Hematopoietic multipotent progenitor cell treated with erythropoietin and hydrocortisone succinate and interleukin-3 and kit ligand, for 6 days (in vitro differentiated cells): ENCODE data around the gene KRTAP4-5.
"Not testable (repeated sequence)": the region's sequence is repeated elsewhere in the genome, so short reads cannot be mapped to it uniquely, and the experiment has no call there.

Source experiments
- DNase-seq: peaks from one replicate; pipeline ENCODE4 v3.0.0-alpha.2; 2015

KRTAP4-5 gene

GRCh38 chr17:41145261-41145660 lies 4.4 kb downstream of the KRTAP4-5 start:
- DNase-seq, result no peak

- DNase-seq, result no peak
Observed at GRCh38 chr17:41144846-41145245, 4.8 kb downstream of the KRTAP4-5 start.

GRCh38 chr17:41141361-41141760 lies 8.3 kb downstream of the KRTAP4-5 start:
- DNase-seq, result no peak

GRCh38 chr17:41140360-41141131 lies 9.1 kb downstream of the KRTAP4-5 start, which contains the start of gene KRTAP4-6:
TSS of gene KRTAP4-6 (minus strand) at chr17:41140544. CDS start at chr17:41140487, 57 bp downstream.
- DNase-seq, result no peak

- DNase-seq, result not testable (repeated sequence)
Observed at GRCh38 chr17:41139865-41140264, 9.8 kb downstream of the KRTAP4-5 start.

GRCh38 chr17:41133880-41134735 lies 15.5 kb downstream of the KRTAP4-5 start:
- DNase-seq, result no peak

- DNase-seq, result no peak
Observed at GRCh38 chr17:41131979-41132378, 17.6 kb downstream of the KRTAP4-5 start.

DNA sequence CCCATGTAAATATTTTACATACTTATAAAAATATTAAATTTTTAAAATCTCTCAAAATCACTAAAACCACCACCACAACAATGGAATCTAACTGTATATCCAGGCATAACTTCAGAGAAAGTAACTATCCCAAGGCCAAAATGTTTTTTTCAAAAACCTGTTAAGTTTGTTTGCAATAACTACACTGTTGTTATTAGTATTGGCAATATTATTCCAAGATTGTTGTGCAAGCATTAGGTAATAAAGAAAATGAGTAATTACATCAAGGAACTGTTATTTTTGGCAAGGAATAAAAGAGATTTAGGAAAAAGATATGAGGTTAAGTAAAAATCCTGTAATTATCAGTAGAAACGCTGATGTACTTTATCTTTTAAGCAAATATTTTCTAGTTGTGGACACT lies 22.3 kb downstream of the KRTAP4-5 start:
- DNase-seq, result no peak

DNA sequence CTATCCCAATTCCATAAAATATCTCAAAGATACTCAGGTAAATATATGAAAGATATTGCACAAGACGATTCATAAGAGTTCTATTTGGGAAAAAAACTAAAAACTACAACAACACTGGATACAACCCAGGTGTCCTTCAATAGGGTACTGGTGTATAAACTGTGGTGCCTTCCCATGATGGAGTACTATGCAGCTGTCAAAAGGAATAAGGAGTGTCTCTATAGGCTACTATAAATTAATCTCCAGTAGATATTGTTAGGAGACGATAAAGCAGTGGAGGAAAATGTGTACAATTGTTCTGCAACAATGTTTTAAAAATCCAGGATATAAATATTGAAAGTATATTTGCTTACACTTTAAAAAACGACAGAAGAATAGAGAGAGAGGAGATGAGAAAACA lies 23.2 kb downstream of the KRTAP4-5 start:
- DNase-seq, result no peak

DNA sequence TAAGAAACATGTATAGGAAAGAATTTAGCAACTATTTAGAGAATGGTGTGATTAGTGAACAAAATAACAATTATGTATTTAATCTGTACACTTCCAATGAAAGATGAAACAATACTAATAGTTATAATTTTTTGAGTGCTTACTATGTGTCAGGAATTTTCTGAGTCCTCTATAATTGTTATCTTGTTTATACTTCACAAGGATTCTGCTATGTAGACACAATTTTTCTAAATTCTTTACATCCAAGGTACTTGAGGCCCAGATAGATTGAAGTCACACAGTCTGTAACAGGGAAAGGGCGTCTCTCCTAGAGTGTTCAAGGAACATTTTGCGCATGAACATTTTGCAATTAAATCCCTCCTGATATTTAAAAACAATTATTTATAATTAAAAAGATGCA lies 24.6 kb downstream of the KRTAP4-5 start:
- no peak for DNase-seq

DNA sequence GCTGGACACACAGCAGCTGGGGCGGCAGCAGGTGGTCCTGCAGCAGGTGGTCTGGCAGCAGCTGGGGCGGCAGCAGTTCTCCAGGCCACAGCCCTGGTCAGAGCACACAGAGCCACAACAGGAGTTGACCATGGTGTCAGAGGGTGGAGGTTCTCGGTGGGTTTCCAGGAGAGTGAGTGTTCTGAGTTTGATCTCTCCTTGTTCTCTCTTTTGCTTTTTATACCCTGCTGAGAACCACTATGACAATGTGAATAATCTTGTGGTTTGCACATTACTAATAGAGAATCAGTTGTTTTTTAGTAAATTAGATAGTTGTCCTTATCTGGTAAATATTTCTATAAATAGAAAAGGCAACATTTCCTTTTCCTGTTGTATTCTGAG lies 25.6 kb downstream of the KRTAP4-5 start, which contains the start of gene KRTAP4-12:
TSS of gene KRTAP4-12 (minus strand) at position 192 of the 381 bp plus-strand sequence. CDS start at position 132, 60 bp downstream.
- DNase-seq, result not testable (repeated sequence)

GRCh38 chr17:41123292-41123990 lies 26.2 kb downstream of the KRTAP4-5 start:
- not testable (repeated sequence) for DNase-seq

DNA sequence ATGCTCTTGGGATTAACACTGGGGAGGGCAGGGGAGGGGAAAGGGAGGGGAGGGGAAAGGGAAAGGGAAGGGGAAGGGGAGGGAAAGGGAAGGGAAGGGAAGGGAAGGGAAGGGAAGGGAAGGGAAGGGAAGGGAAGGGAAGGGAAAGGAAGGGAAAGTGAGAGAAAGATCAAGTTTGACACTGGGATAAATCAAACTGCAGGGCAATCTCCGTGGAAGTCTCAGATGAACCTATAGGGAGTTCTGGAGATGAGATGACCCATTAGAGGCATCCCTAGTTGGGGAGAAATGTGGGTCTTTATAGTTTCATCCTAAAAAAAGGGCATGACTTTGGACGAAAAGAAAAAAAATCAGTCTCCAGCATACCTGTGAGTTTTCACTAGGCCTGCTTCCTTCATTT lies 27.9 kb downstream of the KRTAP4-5 start:
- no peak for DNase-seq

DNA sequence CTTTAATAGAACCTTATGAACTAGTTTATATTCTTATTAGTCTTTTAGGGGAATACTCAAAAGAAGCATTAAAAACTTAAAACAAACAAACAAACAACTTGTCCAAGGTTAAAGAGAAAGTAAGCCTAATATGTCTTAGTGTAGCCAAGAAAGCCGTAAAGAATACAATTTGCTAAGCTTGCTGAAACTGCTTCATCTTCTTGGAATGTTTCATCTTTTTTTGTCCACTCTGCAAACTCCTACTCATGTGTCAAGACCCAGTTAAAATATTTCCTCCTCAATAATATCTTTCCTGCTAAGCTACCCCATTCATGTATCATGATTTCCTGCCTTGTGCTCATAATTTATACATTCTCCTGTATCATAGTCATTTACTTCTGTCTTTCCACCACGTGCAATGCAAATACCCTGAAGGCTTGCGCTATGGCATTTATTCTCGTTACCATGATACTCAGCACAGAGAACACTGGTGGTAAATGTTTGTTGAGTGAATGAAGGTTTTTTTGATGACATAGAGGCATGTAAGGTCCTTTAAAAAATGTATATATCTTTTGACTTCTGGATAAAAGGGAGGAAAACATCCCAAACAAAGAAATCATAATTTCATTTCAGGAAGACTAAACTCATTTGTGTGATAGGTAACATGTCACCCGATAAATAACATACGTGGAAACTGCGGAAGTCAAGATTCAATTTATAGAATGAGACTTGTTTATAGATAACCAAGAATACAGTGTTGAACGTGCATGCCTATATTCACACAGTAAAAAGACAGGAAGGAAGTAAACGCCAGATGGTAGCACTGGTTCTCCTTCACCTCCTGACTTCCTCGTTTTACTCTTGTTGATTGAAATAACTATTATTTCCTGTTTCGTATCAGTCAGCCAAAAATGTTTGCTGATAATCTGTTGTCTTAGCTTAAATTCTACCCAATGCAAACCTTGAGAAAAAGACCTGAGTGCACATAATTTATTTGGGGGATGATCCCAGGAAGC lies 29.6 kb downstream of the KRTAP4-5 start:
- DNase-seq, result peak; percentile 11

DNA sequence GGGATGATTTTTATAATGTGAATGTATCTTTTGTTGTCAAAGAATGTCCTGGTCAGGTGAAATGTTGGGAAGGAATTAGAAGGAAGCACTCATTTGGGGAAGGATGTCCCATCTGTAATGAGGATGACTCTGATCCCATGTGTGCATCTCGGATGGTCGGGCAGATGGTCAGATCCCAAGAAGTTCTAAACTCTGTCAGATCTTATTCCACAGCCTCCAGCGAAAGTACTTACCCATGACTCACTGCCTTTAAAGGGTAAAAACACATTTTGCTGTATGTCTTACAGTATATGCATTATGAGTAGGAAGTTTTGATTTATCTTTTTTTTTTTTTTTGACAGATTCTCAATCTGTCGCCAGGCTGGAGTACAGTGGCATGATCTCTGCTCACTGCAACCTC lies 30.9 kb downstream of the KRTAP4-5 start:
- DNase-seq, result no peak

DNA sequence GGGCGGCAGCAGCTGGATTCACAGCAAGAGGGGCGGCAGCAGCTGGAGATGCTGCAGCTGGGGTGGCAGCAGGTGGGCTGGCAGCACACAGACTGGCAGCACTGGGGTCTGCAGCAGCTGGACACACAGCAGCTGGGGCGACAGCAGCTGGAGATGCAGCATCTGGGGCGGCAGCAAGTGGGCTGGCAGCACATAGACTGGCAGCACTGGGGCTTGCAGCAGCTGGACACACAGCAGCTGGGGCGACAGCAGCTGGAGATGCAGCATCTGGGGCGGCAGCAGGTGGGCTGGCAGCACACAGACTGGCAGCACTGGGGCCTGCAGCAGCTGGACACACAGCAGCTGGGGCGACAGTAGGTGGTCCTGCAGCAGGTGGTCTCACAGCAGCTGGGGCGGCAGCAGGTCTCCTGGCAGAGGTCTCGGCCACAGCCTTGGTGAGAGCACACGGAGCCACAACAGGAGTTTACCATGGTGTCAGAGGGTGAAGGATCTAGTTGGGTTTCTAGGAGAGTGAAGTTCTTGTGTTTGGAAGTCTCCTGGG lies 31.7 kb downstream of the KRTAP4-5 start, which contains the start of gene KRTAP4-11:
TSS of gene KRTAP4-11 (minus strand) at position 528 of the 541 bp plus-strand sequence. CDS start at position 470, 58 bp downstream.
- DNase-seq, result not testable (repeated sequence)

DNA sequence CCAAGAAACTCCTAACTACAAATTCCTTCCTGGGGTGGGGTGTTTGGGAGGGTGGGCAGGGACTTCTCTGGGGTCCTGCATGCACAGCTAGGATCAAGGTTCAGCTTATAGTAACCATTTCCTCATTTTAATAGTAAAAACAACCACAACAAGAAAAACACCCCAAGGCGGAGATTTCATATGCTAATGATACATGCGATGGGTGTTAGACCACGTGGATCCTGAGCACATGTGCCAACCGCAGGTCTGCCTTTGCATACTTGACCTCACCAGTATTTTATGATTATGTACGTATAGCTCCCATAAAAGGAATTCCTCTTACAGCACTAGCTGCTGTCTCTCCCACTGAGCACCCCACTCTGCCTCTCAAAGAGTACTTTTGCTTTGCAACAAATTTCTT lies 33.3 kb downstream of the KRTAP4-5 start:
- no peak for DNase-seq

DNA sequence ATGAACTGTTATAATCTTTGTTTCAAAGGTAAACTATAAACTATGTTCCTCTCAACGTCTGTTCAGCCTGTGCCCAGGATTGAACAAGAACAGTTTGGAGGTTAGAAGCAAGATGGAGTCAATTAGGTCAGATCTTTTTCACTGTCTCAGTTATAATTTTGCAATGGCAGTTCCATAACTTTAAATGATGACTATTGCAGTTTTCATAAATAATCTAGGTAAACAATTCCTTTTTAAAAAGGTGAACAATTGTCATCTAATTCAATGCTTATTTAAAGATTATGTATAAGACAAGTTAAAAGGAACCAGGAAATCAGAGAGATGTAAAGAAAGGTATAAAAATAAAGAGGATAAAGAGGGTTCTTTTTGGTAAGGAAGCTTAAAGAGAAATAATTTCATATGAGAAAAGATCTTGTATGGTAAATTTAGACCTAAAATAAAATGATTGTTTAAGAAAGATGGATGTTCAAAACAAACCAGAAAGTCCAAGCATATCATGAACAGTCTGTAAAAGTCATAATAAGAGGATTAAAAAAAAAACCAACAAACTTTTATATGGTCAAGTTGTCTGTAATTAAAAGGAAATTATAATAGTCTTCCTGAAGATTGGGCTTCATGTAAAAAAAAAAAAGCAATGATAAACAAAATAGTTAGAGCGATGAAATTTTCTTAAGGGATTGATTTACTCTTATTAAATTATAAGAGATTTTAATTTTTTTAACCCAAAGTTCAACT lies 38.3 kb downstream of the KRTAP4-5 start:
- no peak for DNase-seq

- not testable (repeated sequence) for DNase-seq
Observed at GRCh38 chr17:41108728-41109386, 40.8 kb downstream of the KRTAP4-5 start.

DNA sequence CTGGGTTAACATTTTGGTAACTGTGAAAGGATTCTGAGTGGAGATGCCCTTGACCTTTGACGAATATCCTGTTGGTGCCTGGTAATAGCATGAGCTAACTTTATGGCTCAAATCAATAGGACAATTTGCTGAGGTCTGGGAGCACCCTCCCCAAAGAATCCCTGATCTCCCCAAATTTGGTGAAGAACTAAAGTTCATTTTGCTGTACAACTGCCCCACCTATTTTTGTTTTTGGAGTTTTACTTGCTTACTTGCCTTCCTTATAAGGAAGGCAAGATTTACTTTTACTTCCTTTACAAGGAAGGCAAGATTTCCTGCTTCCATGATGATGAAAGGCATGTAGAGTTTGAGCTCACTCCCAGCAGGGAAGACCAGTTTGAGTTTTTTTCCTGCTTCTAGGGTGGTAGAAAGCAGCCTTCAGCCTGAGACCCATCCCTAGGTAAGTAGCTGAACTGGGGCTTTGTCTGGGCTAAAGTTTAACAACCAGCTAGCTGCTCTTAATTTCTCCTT lies 41.6 kb downstream of the KRTAP4-5 start:
- no peak for DNase-seq
